GM13976 (cell line): ENCODE data around the gene ARFGEF3.

Source experiments
- DNase-seq: peaks from one replicate; pipeline ENCODE4 v3.0.0; 2012; ENCODE audit warnings: low spot score
- CTCF ChIP-seq: IDR thresholded peaks from 2 replicates; pipeline ENCODE4 v1.5.1; 2012; ENCODE audit warnings: borderline replicate concordance, mild to moderate bottlenecking; ENCODE audit not compliant: insufficient read depth; ENCODE audit errors: extremely low read depth, missing control alignments, control extremely low read depth
- in situ Hi-C: fragments of 300-500 bp; cut with MboI; formaldehyde crosslinking; loops from one replicate; pipeline ENCODE4 v1.12.0; 2022; ENCODE audit warnings: low sequenced_read_pairs, mixed read lengths, inconsistent platforms; ENCODE audit not compliant: unreplicated experiment

Gene ARFGEF3

GRCh38 chr6:138162955-138163575 lies 1.3 kb downstream of the ARFGEF3 start:
- in situ Hi-C loops, result no loop called here
- no peak for DNase-seq

GRCh38 chr6:138175596-138175995 lies 13.9 kb downstream of the ARFGEF3 start:
- in situ Hi-C loops, result no loop called here
- DNase-seq, result no peak
- no peak for TF ChIP-seq CTCF

More at GRCh38 chr6:138162955-138163575, 1.3 kb downstream of the ARFGEF3 start:
- no peak for TF ChIP-seq CTCF

- TF ChIP-seq CTCF, result no peak
- in situ Hi-C loops, result no loop called here
- DNase-seq, result no peak
Measured at GRCh38 chr6:138176652-138177232, 15.0 kb downstream of the ARFGEF3 start.

GRCh38 chr6:138182939-138183789 lies 21.4 kb downstream of the ARFGEF3 start:
- no peak for TF ChIP-seq CTCF
- in situ Hi-C loops, result no loop called here
- DNase-seq, result no peak

GRCh38 chr6:138183790-138184134 lies 22.0 kb downstream of the ARFGEF3 start:
- in situ Hi-C loops, result no loop called here
- no peak for TF ChIP-seq CTCF
- no peak for DNase-seq

GRCh38 chr6:138184230-138184629 lies 22.5 kb downstream of the ARFGEF3 start:
- TF ChIP-seq CTCF, result no peak
- in situ Hi-C loops, result no loop called here
- DNase-seq, result no peak
